Right cardiac atrium (tissue), 5 donors: ENCODE results near the gene PPOX. TPM values are rescaled to one million over a fixed set of nuclear protein-coding genes. Genes with fewer than 3 reads are reported as not detected.

ENCODE experiments used
- ATAC-seq, 2 donors: fragments of 200-7000 bp; cut with Tn5 transposase; one replicate each; pipeline versions ENCODE4 v1.8.0 to v1.9.1; 2020; ENCODE audit warnings: moderate library complexity in 2 of 2, mild to moderate bottlenecking in 1 of 2
- DNase-seq, 3 donors: peaks; one replicate each; pipeline ENCODE4 v3.0.0-alpha.2; 2020
- H3K27ac ChIP-seq: one replicate; pipeline ENCODE4 v1.5.1; 2013; ENCODE audit warnings: mild to moderate bottlenecking, low read length, control low read depth, moderate library complexity
- H3K27me3 ChIP-seq: one replicate; pipeline ENCODE4 v1.6.1; 2013; ENCODE audit not compliant: control insufficient read depth, insufficient read depth
- H3K4me1 ChIP-seq: one replicate; pipeline ENCODE4 v1.6.1; 2013; ENCODE audit warnings: low read length; ENCODE audit not compliant: control insufficient read depth, insufficient read depth
- H3K4me3 ChIP-seq: one replicate; pipeline ENCODE4 v1.5.1; 2013; ENCODE audit warnings: low read length, control low read depth
- H3K9me3 ChIP-seq: one replicate; pipeline ENCODE4 v1.6.1; 2013; ENCODE audit warnings: low read length; ENCODE audit not compliant: control insufficient read depth
- WGBS: extraction: QIAGEN DNeasy Blood & Tissue Kit; methylation state at CpG from one replicate; pipeline ENCODE4 v1.1.7; 2013; 5-methylcytosine and 5-hydroxymethylcytosine counted together
- intact Hi-C, 4 donors: fragments of 100-400 bp; cut with DNase I; formaldehyde crosslinking; loops; one replicate each; pipeline versions ENCODE4 v1.11.0 to v1.14.0; 2022 to 2023
- long read RNA-seq, 4 donors: library from polyadenylated mRNA; unstranded; transcript quantifications; one replicate each; pipeline ENCODE4 v2.0.0, GENCODE V29; 2020 to 2021
- polyA plus RNA-seq: library from polyadenylated mRNA; stranded (reverse); fragments of 200-250 nt; gene quantifications from one replicate; pipeline ENCODE4 v1.2.3, GENCODE V29; 2013
- total RNA-seq, 4 donors: library from RNA; stranded (reverse); fragmentation: NEBNext Ultra II Directional; extraction: Animal tissue kit (Norgen Biotek cat#: 25700); gene quantifications; one replicate each; pipeline ENCODE4 v1.2.1, GENCODE V29; 2021
- donor health status: healthy with polysubstance abuse.
- donor health status: DM: no; HTN: yes; CAD: no.
- donor health status: DM: no; HTN: no; CAD: no.
- donor health status: DM: no; HTN: yes; CAD: no; lungs with severe emphysema.
- donor health status: DM: yes; HTN: yes; CAD: no.

Gene PPOX
- total RNA-seq (10 to 100 TPM; 11.4 to 16.0 (median 14.9) TPM), polyA plus RNA-seq (15.2 TPM)
- long read RNA-seq, donor 1, transcript PPOX-202 (13 exons, 1,740 nt) = major isoform, 15 of 33 reads
- long read RNA-seq, donor 1, partial matches to known transcripts = 0 of 33 reads
- long read RNA-seq, donor 1, other reads (novel, unspliced or antisense) = 16 of 33 reads
- long read RNA-seq, donor 2, transcript PPOX-202 (13 exons, 1,740 nt) = major isoform, 5 of 10 reads
- long read RNA-seq, donor 2, partial matches to known transcripts = 0 of 10 reads
- long read RNA-seq, donor 2, other reads (novel, unspliced or antisense) = 5 of 10 reads
- long read RNA-seq, donor 3, transcript PPOX-202 (13 exons, 1,740 nt) = major isoform, 29 of 72 reads
- long read RNA-seq, donor 3, partial matches to known transcripts = 3 of 72 reads
- long read RNA-seq, donor 3, other reads (novel, unspliced or antisense) = 34 of 72 reads
- long read RNA-seq, donor 4, partial matches to known transcripts = 3 of 14 reads
- long read RNA-seq, donor 4, other reads (novel, unspliced or antisense) = 5 of 14 reads

DNA sequence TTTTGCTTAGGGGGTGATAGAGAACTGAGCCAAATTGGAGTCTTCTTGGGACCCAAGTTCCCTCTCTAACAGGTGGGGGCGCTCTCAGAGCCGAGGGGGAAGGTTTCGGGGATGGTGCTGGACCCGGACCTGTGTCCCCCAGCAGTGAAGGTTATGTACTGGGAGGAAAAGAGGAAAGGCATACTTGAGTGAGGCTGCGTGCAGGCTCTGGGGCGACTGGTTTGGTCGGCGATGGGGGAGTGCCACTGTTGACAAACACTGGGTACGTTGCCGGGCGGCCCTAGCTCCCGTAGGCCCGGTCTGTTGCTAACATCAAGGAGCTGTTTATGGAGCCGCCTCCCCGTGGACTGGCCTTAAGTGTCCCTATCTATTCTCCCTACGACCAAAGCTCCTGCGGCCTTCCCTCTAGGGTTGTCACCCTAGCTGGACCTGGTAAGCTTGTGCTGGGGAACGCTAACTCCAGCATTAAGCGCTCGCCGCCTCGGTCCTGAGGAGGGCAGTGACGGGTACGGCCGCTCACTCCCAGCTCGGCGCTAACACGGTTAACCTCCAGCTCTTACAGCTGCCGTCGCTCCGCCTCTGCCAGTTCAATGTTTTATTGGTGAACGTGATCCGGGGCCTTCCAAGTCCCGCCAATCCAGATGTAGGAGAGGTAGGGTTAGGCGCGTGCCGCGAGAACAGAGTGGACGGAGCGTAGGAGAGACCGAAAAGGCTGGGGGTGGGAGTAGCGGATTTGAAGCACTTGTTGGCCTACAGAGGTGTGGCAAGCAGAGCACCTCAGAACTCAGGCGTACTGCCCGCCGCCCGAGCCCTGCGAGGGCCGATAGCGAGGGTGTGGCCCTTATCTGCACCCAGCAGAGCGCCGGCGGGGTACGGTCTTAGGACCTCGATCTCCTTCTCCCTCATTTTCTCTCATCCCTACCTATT, at the start of gene PPOX:
Gene PPOX (plus strand): TSS at position 685 of the 927 bp plus-strand sequence. CDS start 422 bp downstream, outside the sequence.
- ATAC-seq (peak; percentile 96 to 97), DNase-seq (peak; percentile 96 to 98 (median 97))
- intact Hi-C loops = no loop called here
- H3K9me3 ChIP-seq = no peaks in the 10 kb centered on the region
- peak within 1 kb of the TSS; percentile 55 for H3K4me3 ChIP-seq
- H3K27ac ChIP-seq = peak within 1 kb of the TSS; percentile 94
- peaks cover 4% of the 10 kb centered on the region for H3K4me1 ChIP-seq
- WGBS = under 1% methylated on average over 54 of the region's 54 CpGs
- no peaks in the 10 kb centered on the region for H3K27me3 ChIP-seq

DNA sequence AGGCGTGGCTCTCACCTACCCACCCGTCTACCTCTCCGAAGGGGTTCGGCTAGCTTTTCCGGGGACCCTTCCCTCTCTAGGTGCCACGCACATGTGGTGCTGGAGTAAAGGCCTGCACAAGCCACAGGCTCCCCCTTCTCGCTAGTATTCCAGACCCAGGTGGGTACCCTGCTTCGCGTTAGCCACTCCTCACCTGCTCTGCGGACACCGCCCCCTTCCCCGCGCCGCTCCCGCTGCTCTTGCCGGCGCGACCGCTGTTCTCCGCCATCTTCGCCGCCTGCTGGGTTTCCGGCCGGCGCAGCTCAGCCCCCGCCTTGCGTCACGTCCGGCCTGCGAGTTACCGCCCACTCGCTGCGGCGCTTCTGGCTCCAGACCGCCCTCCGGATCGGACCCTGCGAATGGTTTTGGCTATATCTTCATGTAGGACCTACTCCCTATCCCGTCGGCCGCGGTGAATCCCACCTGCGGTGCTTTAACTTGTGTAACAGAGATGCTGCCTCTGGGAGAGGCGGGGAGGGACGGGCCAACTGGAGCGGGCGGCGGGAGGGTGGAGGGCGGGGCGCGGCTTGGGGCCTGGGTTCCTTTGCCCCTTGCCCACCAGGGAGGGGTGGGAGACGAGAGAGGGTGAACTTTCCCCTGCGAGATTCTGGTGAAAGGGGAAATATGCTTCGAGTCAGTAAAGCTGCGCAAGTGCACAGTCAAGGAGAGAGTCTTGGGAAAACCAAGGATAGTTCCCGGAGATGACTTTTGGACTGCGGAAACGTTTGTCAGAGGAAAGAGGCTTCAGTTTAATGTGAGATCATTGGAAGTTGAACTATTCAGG, 48.3 kb upstream of the PPOX start, which contains the start of the genes NIT1 and PFDN2:
Gene NIT1 (plus strand): TSS at position 347 of the 823 bp plus-strand sequence. CDS start 72 bp downstream, at position 419.
Gene PFDN2 (minus strand): TSS at position 279 of the 823 bp plus-strand sequence. CDS start 11 bp downstream, at position 268.
- H3K27me3 ChIP-seq = no peaks in the 10 kb centered on the region
- H3K4me3 ChIP-seq = peak within 1 kb of the TSS; percentile 92
- under 1% methylated on average over 58 of the region's 58 CpGs for WGBS
- intact Hi-C loops = no loop called here
- ATAC-seq = peak; percentile 93
- DNase-seq = peak; percentile 91 to 95 (median 94)
- no peaks in the 10 kb centered on the region for H3K9me3 ChIP-seq
- peak within 1 kb of the TSS; percentile 90 for H3K27ac ChIP-seq
- peaks cover 16% of the 10 kb centered on the region for H3K4me1 ChIP-seq

DNA sequence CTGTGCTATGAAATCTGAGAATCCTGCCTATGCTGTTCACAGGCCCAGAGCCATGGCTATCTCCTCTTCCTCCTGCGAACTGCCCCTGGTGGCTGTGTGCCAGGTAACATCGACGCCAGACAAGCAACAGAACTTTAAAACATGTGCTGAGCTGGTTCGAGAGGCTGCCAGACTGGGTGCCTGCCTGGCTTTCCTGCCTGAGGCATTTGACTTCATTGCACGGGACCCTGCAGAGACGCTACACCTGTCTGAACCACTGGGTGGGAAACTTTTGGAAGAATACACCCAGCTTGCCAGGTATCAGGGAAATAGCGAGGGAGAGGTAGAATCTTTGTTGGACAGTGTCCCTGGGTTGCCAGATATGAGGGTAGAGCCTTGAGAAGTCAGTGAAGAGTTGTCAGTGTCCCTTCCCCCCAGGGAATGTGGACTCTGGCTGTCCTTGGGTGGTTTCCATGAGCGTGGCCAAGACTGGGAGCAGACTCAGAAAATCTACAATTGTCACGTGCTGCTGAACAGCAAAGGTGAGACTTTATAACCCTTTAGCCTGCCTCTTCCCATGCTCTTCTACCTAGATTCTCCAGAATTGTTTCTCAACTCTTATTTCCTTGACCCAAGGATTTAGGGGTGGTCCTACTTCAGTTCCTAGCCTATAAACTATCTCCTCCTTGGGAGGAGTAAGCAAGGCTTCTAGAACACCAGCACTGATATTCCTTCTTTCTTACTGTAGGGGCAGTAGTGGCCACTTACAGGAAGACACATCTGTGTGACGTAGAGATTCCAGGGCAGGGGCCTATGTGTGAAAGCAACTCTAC, 46.9 kb upstream of the PPOX start:
- 33% methylated on average over 10 of the region's 10 CpGs for WGBS
- Histone ChIP-seq H3K9me3 (no peaks in the 10 kb centered on the region), H3K27ac (peak overlapping the region; percentile 90), H3K4me1 (peaks cover 12% of the 10 kb centered on the region), H3K27me3 (no peaks in the 10 kb centered on the region), H3K4me3 (peak overlapping the region; percentile 92)
- peak; percentile 17 to 46 for ATAC-seq
- intact Hi-C loops = no loop called here
- peak; percentile 57 to 75 (median 75) for DNase-seq

DNA sequence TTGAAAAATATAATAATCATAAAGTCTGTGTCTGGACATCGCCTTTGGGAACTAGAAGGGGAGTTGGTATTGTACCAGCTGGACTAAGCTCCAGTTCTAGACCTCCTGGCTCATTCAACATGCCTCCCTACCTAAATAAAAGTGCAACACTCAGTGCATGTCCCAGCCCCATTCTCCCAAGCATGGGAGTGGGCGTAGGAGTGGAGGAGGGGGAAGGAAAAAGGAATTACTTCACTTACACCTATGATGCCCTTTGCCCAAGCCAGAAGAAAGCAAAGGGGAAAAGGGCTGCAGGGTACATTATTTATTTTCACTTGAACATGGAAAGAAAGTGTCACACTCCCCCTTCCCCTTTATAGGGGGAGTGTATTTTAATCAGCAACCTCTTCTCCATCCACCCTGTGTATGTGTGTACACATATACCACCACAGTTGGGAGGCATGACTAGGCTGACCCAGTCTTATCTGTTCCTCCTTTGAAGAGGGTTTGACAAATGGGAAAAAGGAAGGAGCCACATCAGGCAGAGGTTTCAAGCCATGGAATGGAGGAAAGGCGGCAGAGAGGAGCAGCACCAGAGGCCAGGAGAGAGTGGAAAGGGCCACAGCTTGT, 45.1 kb upstream of the PPOX start:
- ATAC-seq (no peak), DNase-seq (no peak)
- WGBS = 94% methylated on average over 3 of the region's 3 CpGs
- H3K27me3 ChIP-seq = no peaks in the 10 kb centered on the region
- H3K4me3 ChIP-seq = no peak overlapping the region
- no peaks in the 10 kb centered on the region for H3K9me3 ChIP-seq
- intact Hi-C loops = no loop called here
- H3K4me1 ChIP-seq = peaks cover 9% of the 10 kb centered on the region
- no peak overlapping the region for H3K27ac ChIP-seq

DNA sequence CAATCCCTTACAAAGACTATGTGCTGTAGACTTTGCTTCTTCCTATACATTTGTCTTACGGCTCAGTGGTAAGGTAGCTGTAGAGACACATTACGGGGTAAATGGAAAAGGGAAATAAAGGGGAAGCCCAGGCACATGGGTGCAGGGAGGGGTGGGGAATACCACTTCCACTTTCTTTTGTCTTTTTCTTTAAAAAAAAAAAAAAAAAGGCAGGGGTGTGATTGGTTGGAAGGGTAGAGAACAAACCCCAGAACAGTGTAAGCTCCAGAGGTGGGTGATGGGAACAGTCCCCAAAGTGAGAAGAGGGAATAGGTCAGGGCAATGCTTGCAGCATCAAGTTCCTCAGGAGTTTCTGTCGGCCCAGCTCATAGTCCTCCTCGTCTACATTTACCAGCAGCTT, 44.4 kb upstream of the PPOX start:
- no peak for ATAC-seq
- H3K27me3 ChIP-seq = no peaks in the 10 kb centered on the region
- no peaks in the 10 kb centered on the region for H3K9me3 ChIP-seq
- peaks cover 8% of the 10 kb centered on the region for H3K4me1 ChIP-seq
- DNase-seq = no peak
- H3K4me3 ChIP-seq = no peak overlapping the region
- intact Hi-C loops = no loop called here
- 70% methylated on average over 4 of the region's 4 CpGs for WGBS
- H3K27ac ChIP-seq = no peak overlapping the region

DNA sequence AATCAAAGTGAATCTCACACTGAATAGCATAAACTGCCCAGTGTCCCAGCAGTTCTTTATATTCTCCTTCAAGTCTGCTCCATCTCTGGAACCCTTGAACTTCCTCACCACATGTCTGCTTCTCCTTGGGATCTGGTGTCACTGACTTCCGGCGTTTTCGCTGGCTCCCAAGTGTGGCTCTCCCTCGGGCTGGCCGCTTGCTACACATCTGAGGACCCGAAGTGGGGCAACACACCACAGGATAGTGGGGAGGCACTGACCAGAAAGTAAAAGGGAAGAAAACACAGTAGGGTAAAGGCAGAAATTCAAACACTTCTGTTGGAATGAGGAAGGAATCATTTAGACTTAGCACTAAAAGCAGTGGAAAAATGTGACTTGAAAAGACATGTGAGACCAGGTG, 43.3 kb upstream of the PPOX start:
- intact Hi-C loops = no loop called here
- DNase-seq (no peak), ATAC-seq (no peak)
- no peaks in the 10 kb centered on the region for H3K27me3 ChIP-seq
- no peak overlapping the region for H3K4me3 ChIP-seq
- H3K4me1 ChIP-seq = peaks cover 8% of the 10 kb centered on the region
- 87% methylated on average over 6 of the region's 6 CpGs for WGBS
- no peak overlapping the region for H3K27ac ChIP-seq
- no peaks in the 10 kb centered on the region for H3K9me3 ChIP-seq

DNA sequence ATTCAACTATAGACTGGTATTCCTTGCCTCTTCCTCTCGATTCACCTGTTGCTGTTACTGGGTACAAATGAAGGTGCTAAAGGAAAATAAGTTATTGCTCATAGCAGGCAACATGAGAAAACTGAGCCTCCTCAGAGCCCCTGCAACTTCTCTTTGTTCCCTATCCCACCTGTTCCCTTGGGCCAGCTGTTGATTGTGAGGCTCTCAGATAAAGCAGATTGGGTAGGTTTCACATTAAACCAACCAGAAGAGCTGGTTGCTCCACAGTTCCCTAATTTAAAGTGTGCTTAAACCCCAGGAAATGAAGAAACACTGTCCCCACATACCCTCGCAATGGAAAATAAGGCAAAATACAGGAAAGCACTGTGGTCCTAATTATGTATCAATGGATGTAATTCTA, 38.6 kb upstream of the PPOX start:
- no peak for DNase-seq
- H3K27ac ChIP-seq = no peak overlapping the region
- no peaks in the 10 kb centered on the region for H3K9me3 ChIP-seq
- H3K27me3 ChIP-seq = no peaks in the 10 kb centered on the region
- 84% methylated on average over 2 of the region's 2 CpGs for WGBS
- no peaks in the 10 kb centered on the region for H3K4me1 ChIP-seq
- intact Hi-C loops = no loop called here
- H3K4me3 ChIP-seq = no peak overlapping the region
- ATAC-seq = no peak

DNA sequence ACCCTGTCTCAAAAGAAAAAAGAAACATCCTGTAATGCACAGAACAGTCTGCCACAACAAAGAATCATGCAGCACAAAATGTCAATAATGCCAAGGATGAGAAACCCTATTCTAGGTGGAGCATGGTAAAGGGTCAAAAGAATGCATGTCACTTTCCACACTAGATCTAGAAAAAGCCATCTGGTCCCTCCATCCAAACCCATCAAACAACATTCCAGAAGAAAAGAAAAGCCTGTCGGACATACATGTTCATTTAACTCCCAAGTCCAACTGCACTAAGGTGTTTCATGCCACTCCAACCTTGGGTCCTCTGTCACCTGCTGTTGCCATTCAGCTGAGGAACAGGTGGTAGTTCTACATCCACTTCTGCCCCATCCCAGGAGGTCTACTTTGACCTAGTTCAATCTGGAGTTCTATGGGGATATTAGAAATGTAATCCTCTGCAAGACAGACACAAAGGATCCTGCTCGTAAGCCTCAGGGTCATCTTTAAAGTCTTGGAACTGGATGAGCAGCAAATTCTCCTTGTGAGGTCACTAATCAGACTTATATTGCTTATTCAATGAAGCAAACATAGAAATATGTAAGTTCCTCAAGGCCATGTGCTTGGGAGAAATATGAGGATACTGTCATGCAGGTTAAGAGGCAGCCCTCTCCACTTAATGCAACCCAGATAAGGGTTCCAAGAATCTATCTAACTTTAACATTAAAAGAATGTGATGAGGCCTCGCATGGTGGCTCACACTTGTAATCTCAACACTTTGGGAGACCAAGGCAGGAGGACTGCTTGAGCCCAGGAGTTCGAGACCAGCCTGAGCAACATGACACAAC, 37.4 kb upstream of the PPOX start:
- 86% methylated on average over 4 of the region's 4 CpGs for WGBS
- no peaks in the 10 kb centered on the region for H3K4me1 ChIP-seq

DNA sequence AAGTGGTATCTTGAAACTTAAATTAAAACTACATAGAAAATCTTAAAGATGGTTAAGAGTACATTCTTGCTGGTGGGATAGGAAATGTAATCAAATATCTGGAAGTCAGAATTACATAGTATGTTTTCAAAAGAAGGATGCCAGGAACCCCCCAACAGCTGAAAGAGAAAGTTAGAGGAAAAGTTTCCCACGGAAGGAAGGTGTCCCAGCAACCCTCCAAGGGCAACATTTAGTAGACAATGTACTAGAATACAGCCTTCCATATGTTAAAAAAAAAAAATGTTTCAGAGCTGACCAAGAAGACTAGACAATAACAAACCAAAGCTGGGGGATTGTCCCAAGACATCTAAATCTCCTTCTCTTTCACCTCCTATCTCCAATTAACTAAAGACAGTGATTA, 36.0 kb upstream of the PPOX start:
- Histone ChIP-seq H3K27ac (no peak overlapping the region), H3K4me3 (no peak overlapping the region), H3K9me3 (no peaks in the 10 kb centered on the region), H3K4me1 (no peaks in the 10 kb centered on the region), H3K27me3 (no peaks in the 10 kb centered on the region)
- DNase-seq (no peak), ATAC-seq (no peak)
- intact Hi-C loops = loop anchor here in 3 of 4 donors (10.0 kb wide), 3 partner anchors 55 to 135 kb away; partner anchors contain the start of gene USF1 (in 1 of the 3)
- WGBS = 35% methylated on average over 1 of the region's 1 CpG

More for the DNA sequence above, 37.4 kb upstream of the PPOX start:
- intact Hi-C loops = no loop called here
- Histone ChIP-seq H3K27ac (no peak overlapping the region), H3K27me3 (no peaks in the 10 kb centered on the region), H3K4me3 (no peak overlapping the region), H3K9me3 (no peaks in the 10 kb centered on the region)
- no peak for DNase-seq
- ATAC-seq = no peak
